HEK293 (cell line): Measurements from ENCODE around the gene IL23R.

ENCODE experiments used
- ATF2 ChIP-seq: fragments of 450-650 bp; formaldehyde crosslinking; IDR thresholded peaks from 2 replicates; pipeline ENCODE4 v1.5.1; 2016; ENCODE audit warnings: missing biosample characterization, missing genetic modification characterization, low read depth
- CTCF ChIP-seq: fragments of 450-650 bp; formaldehyde crosslinking; IDR thresholded peaks from 2 replicates; pipeline ENCODE4 v1.5.1; 2016; ENCODE audit warnings: missing biosample characterization, missing genetic modification characterization
- HOXA7 ChIP-seq: sonication (generic); formaldehyde crosslinking; IDR thresholded peaks from 2 replicates; pipeline ENCODE4 v1.8.1; 2022; ENCODE audit warnings: missing genetic modification reagents, borderline replicate concordance
- PRDM6 ChIP-seq: fragments of 450-650 bp; formaldehyde crosslinking; IDR thresholded peaks from 2 replicates; pipeline ENCODE4 v1.5.1; 2017; ENCODE audit warnings: missing biosample characterization, missing genetic modification characterization
- ZBTB7A ChIP-seq: fragments of 450-650 bp; formaldehyde crosslinking; IDR thresholded peaks from 2 replicates; pipeline ENCODE4 v1.5.1; 2016; ENCODE audit warnings: low read depth, missing biosample characterization, missing genetic modification characterization
- ZFP3 ChIP-seq: fragments of 450-650 bp; formaldehyde crosslinking; IDR thresholded peaks from 2 replicates; pipeline ENCODE4 v1.5.1; 2016; ENCODE audit warnings: low read depth, missing biosample characterization, missing genetic modification characterization
- ZNF24 ChIP-seq: fragments of 450-650 bp; formaldehyde crosslinking; IDR thresholded peaks from 2 replicates; pipeline ENCODE4 v1.5.1; 2016; ENCODE audit warnings: missing biosample characterization, missing genetic modification characterization
- ZNF610 ChIP-seq: fragments of 450-650 bp; formaldehyde crosslinking; IDR thresholded peaks from 2 replicates; pipeline ENCODE4 v1.5.1; 2016; ENCODE audit warnings: missing biosample characterization, missing genetic modification characterization, borderline replicate concordance
- ZNF660 ChIP-seq: fragments of 450-650 bp; IDR thresholded peaks from 2 replicates; pipeline ENCODE4 v1.5.1; 2018; ENCODE audit warnings: missing biosample characterization, mild to moderate bottlenecking, missing genetic modification characterization
- ZSCAN23 ChIP-seq: fragments of 450-650 bp; formaldehyde crosslinking; IDR thresholded peaks from 2 replicates; pipeline ENCODE4 v1.5.1; 2016; ENCODE audit warnings: missing biosample characterization, missing genetic modification characterization
- TF ChIP-seq, protein P1 (sequence below): fragments of 450-650 bp; formaldehyde crosslinking; IDR thresholded peaks from 2 replicates; pipeline ENCODE4 v1.5.1; 2016; ENCODE audit warnings: missing biosample characterization, missing genetic modification characterization, borderline replicate concordance

DNA sequence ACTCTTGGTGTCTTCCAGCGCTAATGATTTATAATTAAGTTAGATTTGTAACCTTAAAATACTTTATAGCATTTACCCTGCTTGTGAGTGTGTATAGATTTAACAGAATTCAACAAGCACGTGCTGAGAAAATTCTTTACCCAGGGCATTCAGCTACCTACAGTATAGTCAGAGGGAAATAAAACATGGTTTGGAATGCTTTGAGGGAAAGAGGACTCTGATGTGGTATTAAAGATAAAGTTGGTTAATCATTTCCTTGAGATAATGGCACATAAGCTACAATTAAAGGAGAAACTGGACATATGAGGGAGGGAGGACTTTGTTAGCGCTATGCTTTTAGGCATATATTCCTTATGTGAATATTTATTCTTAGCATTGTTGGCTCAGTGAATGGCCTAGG is 115.0 kb downstream of the IL23R start:
- no peak for TF ChIP-seq CTCF (tag by site-specific recombination)
- no peak for TF ChIP-seq ZNF24 (tag by site-specific recombination)
- TF ChIP-seq, protein P1, sequence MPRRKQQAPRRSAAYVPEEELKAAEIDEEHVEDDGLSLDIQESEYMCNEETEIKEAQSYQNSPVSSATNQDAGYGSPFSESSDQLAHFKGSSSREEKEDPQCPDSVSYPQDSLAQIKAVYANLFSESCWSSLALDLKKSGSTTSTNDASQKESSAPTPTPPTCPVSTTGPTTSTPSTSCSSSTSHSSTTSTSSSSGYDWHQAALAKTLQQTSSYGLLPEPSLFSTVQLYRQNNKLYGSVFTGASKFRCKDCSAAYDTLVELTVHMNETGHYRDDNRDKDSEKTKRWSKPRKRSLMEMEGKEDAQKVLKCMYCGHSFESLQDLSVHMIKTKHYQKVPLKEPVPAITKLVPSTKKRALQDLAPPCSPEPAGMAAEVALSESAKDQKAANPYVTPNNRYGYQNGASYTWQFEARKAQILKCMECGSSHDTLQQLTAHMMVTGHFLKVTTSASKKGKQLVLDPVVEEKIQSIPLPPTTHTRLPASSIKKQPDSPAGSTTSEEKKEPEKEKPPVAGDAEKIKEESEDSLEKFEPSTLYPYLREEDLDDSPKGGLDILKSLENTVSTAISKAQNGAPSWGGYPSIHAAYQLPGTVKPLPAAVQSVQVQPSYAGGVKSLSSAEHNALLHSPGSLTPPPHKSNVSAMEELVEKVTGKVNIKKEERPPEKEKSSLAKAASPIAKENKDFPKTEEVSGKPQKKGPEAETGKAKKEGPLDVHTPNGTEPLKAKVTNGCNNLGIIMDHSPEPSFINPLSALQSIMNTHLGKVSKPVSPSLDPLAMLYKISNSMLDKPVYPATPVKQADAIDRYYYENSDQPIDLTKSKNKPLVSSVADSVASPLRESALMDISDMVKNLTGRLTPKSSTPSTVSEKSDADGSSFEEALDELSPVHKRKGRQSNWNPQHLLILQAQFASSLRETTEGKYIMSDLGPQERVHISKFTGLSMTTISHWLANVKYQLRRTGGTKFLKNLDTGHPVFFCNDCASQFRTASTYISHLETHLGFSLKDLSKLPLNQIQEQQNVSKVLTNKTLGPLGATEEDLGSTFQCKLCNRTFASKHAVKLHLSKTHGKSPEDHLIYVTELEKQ (tag by site-specific recombination) = no peak
- no peak for TF ChIP-seq ZNF660 (tag by site-specific recombination)
- TF ChIP-seq PRDM6 (tag by site-specific recombination) = no peak
- TF ChIP-seq HOXA7 (CRISPR knock-in tag) = no peak
- no peak for TF ChIP-seq ZSCAN23
- no peak for TF ChIP-seq ATF2 (tag by site-specific recombination)
- no peak for TF ChIP-seq ZFP3
- no peak for TF ChIP-seq ZBTB7A
- no peak for TF ChIP-seq ZNF610 (tag by site-specific recombination)
